Activated naive CD4-positive, alpha-beta T cell treated with anti-CD3 and anti-CD28 coated beads, Interleukin-2, amount 50 U/mL, for 16 hours (primary cell): ENCODE data around the gene ACOT7.

Experiments
- DNase-seq: peaks from one replicate; pipeline ENCODE4 v3.0.0-alpha.2; 2020

Gene ACOT7

GRCh38 chr1:6359216-6360116 is 34.1 kb downstream of the ACOT7 start:
- peak; percentile 40 for DNase-seq

- DNase-seq: no peak
These were observed 34.8 kb downstream of the ACOT7 start for GRCh38 chr1:6358757-6359201.

- no peak for DNase-seq
These were observed 35.4 kb downstream of the ACOT7 start for GRCh38 chr1:6358144-6358624.

- DNase-seq: no peak
These were observed 36.2 kb downstream of the ACOT7 start for GRCh38 chr1:6357243-6357936.

GRCh38 chr1:6355621-6356020 is 37.9 kb downstream of the ACOT7 start:
- no peak for DNase-seq

- no peak for DNase-seq
These were observed 38.8 kb downstream of the ACOT7 start for GRCh38 chr1:6354659-6355317.

GRCh38 chr1:6353955-6354658 is 39.5 kb downstream of the ACOT7 start:
- no peak for DNase-seq

GRCh38 chr1:6353619-6353954 is 40.0 kb downstream of the ACOT7 start:
- DNase-seq: no peak

- no peak for DNase-seq
These were observed 41.4 kb downstream of the ACOT7 start for GRCh38 chr1:6352138-6352563.

- no peak for DNase-seq
These were observed 42.0 kb downstream of the ACOT7 start for GRCh38 chr1:6351480-6352137.

GRCh38 chr1:6350416-6351088 is 43.0 kb downstream of the ACOT7 start:
- no peak for DNase-seq

GRCh38 chr1:6349254-6349943 is 44.2 kb downstream of the ACOT7 start:
- DNase-seq: no peak

GRCh38 chr1:6348511-6349191 is 44.9 kb downstream of the ACOT7 start:
- peak; percentile 30 for DNase-seq

- DNase-seq: peak; percentile 70
These were observed 45.7 kb downstream of the ACOT7 start for GRCh38 chr1:6347641-6348487.

GRCh38 chr1:6345460-6345859 is 48.1 kb downstream of the ACOT7 start:
- DNase-seq: no peak

- no peak for DNase-seq
These were observed 48.6 kb downstream of the ACOT7 start for GRCh38 chr1:6345009-6345408.

GRCh38 chr1:6343506-6344405 is 49.8 kb downstream of the ACOT7 start:
- DNase-seq: peak; percentile 56

- no peak for DNase-seq
These were observed 51.5 kb downstream of the ACOT7 start for GRCh38 chr1:6342056-6342455.
